Measurements from ENCODE around the gene LRPPRC. TPM values are rescaled to one million over a fixed set of nuclear protein-coding genes. Genes with fewer than 3 reads are reported as not detected.

Gene LRPPRC
- total RNA-seq, 6 experiments from 2014 or later = 39.6 to 53.8 (median 45.5) TPM

DNA sequence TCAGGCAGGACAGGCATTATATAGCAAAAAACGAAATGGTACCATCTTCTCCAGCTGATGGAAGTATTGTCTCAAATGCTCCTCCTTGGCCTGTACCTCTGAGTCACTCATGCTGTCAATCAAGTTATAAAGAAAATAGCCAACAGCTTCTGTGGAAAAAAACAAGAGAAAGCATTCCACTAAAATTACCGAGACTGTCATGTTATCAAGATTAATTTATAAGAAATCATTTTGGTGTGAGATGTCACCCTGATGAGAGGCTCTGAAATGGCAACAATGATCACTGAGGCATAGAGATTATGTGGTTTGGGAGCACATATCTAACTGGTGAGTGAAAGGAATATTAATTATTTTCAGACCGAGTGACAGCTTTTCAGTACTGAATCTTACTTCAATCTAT is 47.4 kb downstream of the LRPPRC start:
- no peak for DNase-seq
- no peaks in the 10 kb centered on the region for H3K4me1 ChIP-seq
- H3K27ac ChIP-seq = no peak overlapping the region
- no peak for ATAC-seq
- 75% methylated on average over 3 of the region's 3 CpGs for WGBS (ENCODE audit: insufficient coverage, low coverage, low lambda C conversion rate, missing lambda C conversion rate)
- no peaks in the 10 kb centered on the region for H3K9me3 ChIP-seq
- no peak for TF ChIP-seq CTCF (IDR thresholded peaks at IDR 0.05)
- no peak for TF ChIP-seq POLR2A (IDR thresholded peaks at IDR 0.05)
- no peaks in the 10 kb centered on the region for H3K27me3 ChIP-seq
- H3K36me3 ChIP-seq = peaks cover 0 to 50% (median 19%) of the 10 kb centered on the region in 4 donors
- intact Hi-C loops (cut with DNase I) = no loop called here
- H3K4me3 ChIP-seq = no peak overlapping the region

- 98% methylated on average over 4 of the region's 4 CpGs for WGBS (ENCODE audit: insufficient coverage, low coverage, low lambda C conversion rate, missing lambda C conversion rate)
- DNase-seq (no peak), ATAC-seq (no peak)
- no peak overlapping the region for H3K27ac ChIP-seq
- intact Hi-C loops (cut with DNase I) = no loop called here
- H3K4me1 ChIP-seq = no peaks in the 10 kb centered on the region
- peaks cover 0 to 53% (median 19%) of the 10 kb centered on the region in 4 donors for H3K36me3 ChIP-seq
- no peaks in the 10 kb centered on the region for H3K9me3 ChIP-seq
- no peaks in the 10 kb centered on the region for H3K27me3 ChIP-seq
- TF ChIP-seq POLR2A (IDR thresholded peaks at IDR 0.05) (no peak), CTCF (IDR thresholded peaks at IDR 0.05) (no peak)
- no peak overlapping the region for H3K4me3 ChIP-seq
Observed at GRCh38 chr2:43946685-43947084, 49.1 kb downstream of the LRPPRC start.

GRCh38 chr2:43945439-43945838 is 50.4 kb downstream of the LRPPRC start:
- DNase-seq (no peak), ATAC-seq (no peak)
- Histone ChIP-seq H3K4me3 (no peak overlapping the region), H3K27ac (no peak overlapping the region), H3K9me3 (no peaks in the 10 kb centered on the region), H3K27me3 (no peaks in the 10 kb centered on the region), H3K4me1 (no peaks in the 10 kb centered on the region), H3K36me3 (peaks cover 0 to 53% (median 19%) of the 10 kb centered on the region in 4 donors)
- 95% methylated on average over 3 of the region's 3 CpGs for WGBS (ENCODE audit: insufficient coverage, low coverage, low lambda C conversion rate, missing lambda C conversion rate)
- TF ChIP-seq POLR2A (IDR thresholded peaks at IDR 0.05) = no peak
- TF ChIP-seq CTCF (IDR thresholded peaks at IDR 0.05) = no peak
- intact Hi-C loops (cut with DNase I) = no loop called here

- Histone ChIP-seq H3K36me3 (peaks cover 0 to 53% (median 19%) of the 10 kb centered on the region in 4 donors), H3K4me3 (no peak overlapping the region), H3K9me3 (no peaks in the 10 kb centered on the region), H3K4me1 (no peaks in the 10 kb centered on the region), H3K27me3 (no peaks in the 10 kb centered on the region), H3K27ac (no peak overlapping the region)
- intact Hi-C loops (cut with DNase I) = no loop called here
- DNase-seq (no peak), ATAC-seq (no peak)
- TF ChIP-seq POLR2A (IDR thresholded peaks at IDR 0.05) (no peak), CTCF (IDR thresholded peaks at IDR 0.05) (no peak)
- 96% methylated on average over 3 of the region's 3 CpGs for WGBS (ENCODE audit: insufficient coverage, low coverage, low lambda C conversion rate, missing lambda C conversion rate)
Observed at GRCh38 chr2:43944915-43945314, 50.9 kb downstream of the LRPPRC start.

Data from right lobe of liver (tissue), 6 donors.